ACHN (cell line): ENCODE measurements around the gene RC3H1.
"Not testable (repeated sequence)": the region's sequence is repeated elsewhere in the genome, so short reads cannot be mapped to it uniquely, and the experiment has no call there.

Experiments
- DNase-seq: peaks from one replicate; pipeline ENCODE4 v3.0.0-alpha.2; 2015
- in situ Hi-C: cut with HindIII; loops from 2 replicates; pipeline ENCODE4 v1.10.0; 2017; ENCODE audit warnings: low sequenced_read_pairs, low pct_ligation_motif_present, low pct_unique_long_range_greater_than_20kb

RC3H1 gene

GRCh38 chr1:174031099-174031498, 8.9 kb upstream of the RC3H1 start:
- in situ Hi-C loops, result no loop called here
- no peak for DNase-seq

- DNase-seq, result no peak
- in situ Hi-C loops, result no loop called here
Measured at GRCh38 chr1:174028495-174028894, 6.3 kb upstream of the RC3H1 start.

GRCh38 chr1:174023440-174023839, 1.3 kb upstream of the RC3H1 start:
- peak; percentile 31 for DNase-seq
- in situ Hi-C loops, result no loop called here

GRCh38 chr1:174022976-174023277, 770 bp upstream of the RC3H1 start:
- DNase-seq, result no peak
- in situ Hi-C loops, result no loop called here

- DNase-seq, result peak; percentile 49
- in situ Hi-C loops, result no loop called here
Measured at GRCh38 chr1:174021591-174022079, 522 bp downstream of the RC3H1 start.

- no peak for DNase-seq
- in situ Hi-C loops, result no loop called here
Measured at GRCh38 chr1:174018565-174018964, 3.6 kb downstream of the RC3H1 start.

- in situ Hi-C loops, result no loop called here
- DNase-seq, result no peak
Measured at GRCh38 chr1:174017231-174017970, 4.8 kb downstream of the RC3H1 start.

- no peak for DNase-seq
- in situ Hi-C loops, result no loop called here
Measured at GRCh38 chr1:174013864-174014418, 8.2 kb downstream of the RC3H1 start.

- in situ Hi-C loops, result no loop called here
- no peak for DNase-seq
Measured at GRCh38 chr1:174008979-174009378, 13.2 kb downstream of the RC3H1 start.

- DNase-seq, result no peak
- in situ Hi-C loops, result no loop called here
Measured at GRCh38 chr1:174008269-174008668, 13.9 kb downstream of the RC3H1 start.

GRCh38 chr1:174007851-174008250, 14.3 kb downstream of the RC3H1 start:
- in situ Hi-C loops, result no loop called here
- DNase-seq, result no peak

GRCh38 chr1:174005032-174005431, 17.1 kb downstream of the RC3H1 start:
- no peak for DNase-seq
- in situ Hi-C loops, result no loop called here

GRCh38 chr1:174003867-174004266, 18.3 kb downstream of the RC3H1 start:
- DNase-seq, result no peak
- in situ Hi-C loops, result no loop called here

- no peak for DNase-seq
- in situ Hi-C loops, result no loop called here
Measured at GRCh38 chr1:174001573-174001972, 20.6 kb downstream of the RC3H1 start.

GRCh38 chr1:174000371-174000770, 21.8 kb downstream of the RC3H1 start:
- no peak for DNase-seq
- in situ Hi-C loops, result no loop called here

GRCh38 chr1:173997791-173998190, 24.4 kb downstream of the RC3H1 start:
- DNase-seq, result no peak
- in situ Hi-C loops, result no loop called here

- in situ Hi-C loops, result no loop called here
- DNase-seq, result peak; percentile 18
Measured at GRCh38 chr1:173996995-173997394, 25.2 kb downstream of the RC3H1 start.

GRCh38 chr1:173995475-173995874, 26.7 kb downstream of the RC3H1 start:
- DNase-seq, result no peak
- in situ Hi-C loops, result no loop called here

- DNase-seq, in situ Hi-C loops: not testable (repeated sequence)
Measured at GRCh38 chr1:173993948-173994347, 28.2 kb downstream of the RC3H1 start.

- in situ Hi-C loops, result no loop called here
- no peak for DNase-seq
Measured at GRCh38 chr1:173988068-173988467, 34.1 kb downstream of the RC3H1 start.
